Transverse colon (tissue), 4 donors: ENCODE results near the gene PRTFDC1.

Experiments
- POLR2AphosphoS5 ChIP-seq, 3 donors: sonication (generic); formaldehyde crosslinking; IDR thresholded peaks; one replicate each; pipeline ENCODE4 v1.6.1; 2016; ENCODE audit warnings: antibody characterized with exemption in 3 of 3
- TF ChIP-seq, protein P1 (sequence below), 5 experiments: fragments of 200-600 bp in 3 of 5; fragments of 450-650 bp in 2 of 5; sonication (generic) in 3 of 5; IDR thresholded peaks; 1 replicate in 2 of 5; 2 replicates in 3 of 5; pipeline ENCODE4 v1.5.1; 2016 to 2017; ENCODE audit warnings: antibody characterized with exemption in 5 of 5, inconsistent platforms in 3 of 5, mild to moderate bottlenecking in 2 of 5, moderate library complexity in 1 of 5

DNA sequence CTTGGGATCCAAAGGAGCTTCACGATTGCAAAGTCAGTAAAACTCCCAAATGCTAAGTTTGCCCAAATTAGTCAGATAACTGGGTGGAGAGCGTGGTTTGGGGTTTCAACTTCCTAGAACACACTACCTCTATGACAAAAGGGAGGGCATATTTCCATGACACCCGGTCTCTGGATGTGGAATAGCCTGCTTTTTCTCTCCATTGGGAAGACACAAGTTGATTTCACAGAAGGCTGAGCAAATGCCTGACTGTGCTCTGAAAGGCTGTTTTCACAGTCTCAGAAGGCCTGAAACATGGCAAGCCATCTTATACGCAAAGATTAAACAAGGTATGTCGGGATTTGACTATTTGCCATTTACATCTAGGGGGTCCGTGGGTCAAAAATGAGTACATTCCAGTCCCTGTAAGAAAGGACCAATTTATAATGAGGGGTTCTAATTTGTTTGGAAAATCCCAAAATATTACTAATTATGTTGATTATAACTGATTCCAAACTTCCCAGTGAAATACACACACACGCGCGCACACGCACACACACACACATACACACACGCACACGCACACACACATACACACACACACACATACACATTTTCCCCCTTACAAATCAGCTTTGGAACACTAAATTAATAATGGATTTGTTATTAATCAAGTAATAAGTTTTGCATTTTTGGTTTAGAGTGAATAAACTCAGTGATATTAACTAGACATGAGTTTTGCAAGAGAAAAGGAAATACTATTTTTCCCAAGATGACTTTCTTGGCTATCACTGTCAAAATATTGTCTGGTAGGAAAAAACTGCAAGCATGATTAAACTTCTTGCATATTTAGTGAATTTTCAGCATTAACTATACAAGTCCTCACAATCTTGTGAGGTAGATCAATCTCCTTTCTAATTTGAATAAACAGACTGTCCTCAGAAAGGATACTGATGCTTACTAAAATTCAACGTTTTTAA lies 105.0 kb downstream of the PRTFDC1 start:
- TF ChIP-seq, protein P1, sequence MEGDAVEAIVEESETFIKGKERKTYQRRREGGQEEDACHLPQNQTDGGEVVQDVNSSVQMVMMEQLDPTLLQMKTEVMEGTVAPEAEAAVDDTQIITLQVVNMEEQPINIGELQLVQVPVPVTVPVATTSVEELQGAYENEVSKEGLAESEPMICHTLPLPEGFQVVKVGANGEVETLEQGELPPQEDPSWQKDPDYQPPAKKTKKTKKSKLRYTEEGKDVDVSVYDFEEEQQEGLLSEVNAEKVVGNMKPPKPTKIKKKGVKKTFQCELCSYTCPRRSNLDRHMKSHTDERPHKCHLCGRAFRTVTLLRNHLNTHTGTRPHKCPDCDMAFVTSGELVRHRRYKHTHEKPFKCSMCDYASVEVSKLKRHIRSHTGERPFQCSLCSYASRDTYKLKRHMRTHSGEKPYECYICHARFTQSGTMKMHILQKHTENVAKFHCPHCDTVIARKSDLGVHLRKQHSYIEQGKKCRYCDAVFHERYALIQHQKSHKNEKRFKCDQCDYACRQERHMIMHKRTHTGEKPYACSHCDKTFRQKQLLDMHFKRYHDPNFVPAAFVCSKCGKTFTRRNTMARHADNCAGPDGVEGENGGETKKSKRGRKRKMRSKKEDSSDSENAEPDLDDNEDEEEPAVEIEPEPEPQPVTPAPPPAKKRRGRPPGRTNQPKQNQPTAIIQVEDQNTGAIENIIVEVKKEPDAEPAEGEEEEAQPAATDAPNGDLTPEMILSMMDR (IDR thresholded peaks at IDR 0.05), result no peak
- TF ChIP-seq POLR2AphosphoS5 (IDR thresholded peaks at IDR 0.05), result no peak
